Pancreas (tissue), 10 donors: ENCODE measurements around the gene SMIM14. TPM values are rescaled to one million over a fixed set of nuclear protein-coding genes. Genes with fewer than 3 reads are reported as not detected.
A peak's percentile ranks its signal among the peaks of the same experiment; 100 is the strongest.
"Not testable (repeated sequence)": the region's sequence is repeated elsewhere in the genome, so short reads cannot be mapped to it uniquely, and the experiment has no call there.

Experiments used
- ATAC-seq, 4 donors: fragments of 200-7000 bp; cut with Tn5 transposase; one replicate each; pipeline versions ENCODE4 v1.8.0 to v1.9.1; 2020; ENCODE audit warnings: mild to moderate bottlenecking in 4 of 4, moderate library complexity in 4 of 4
- DNase-seq, 6 donors: peaks; one replicate each; pipeline ENCODE4 v3.0.0-alpha.2; 2020
- FAIRE-seq: peaks from 2 replicates; lab custom pipeline; 2012; peaks lifted over from hg19 to GRCh38; lab: Jason Lieb, UNC
- H3K27ac ChIP-seq, 4 donors: fragments of 200-600 bp; sonication (generic); 1 replicate in 3 of 4; 2 replicates in 1 of 4; pipeline versions ENCODE4 v1.5.0 to v1.8.0; 2020
- H3K27me3 ChIP-seq, 4 donors: fragments of 200-600 bp; one replicate each; pipeline ENCODE4 v1.8.0; 2021
- H3K36me3 ChIP-seq, 3 donors: fragments of 200-600 bp; sonication (generic) in 1 of 3; one replicate each; pipeline versions ENCODE4 v1.5.0 to v1.8.0; 2020 to 2021
- H3K4me1 ChIP-seq, 3 donors: fragments of 200-600 bp; one replicate each; pipeline ENCODE4 v1.8.0; 2021
- H3K4me3 ChIP-seq, 4 donors: fragments of 200-600 bp; sonication (generic) in 2 of 4; one replicate each; pipeline versions ENCODE4 v1.5.0 to v1.8.0; 2020 to 2021
- H3K9me3 ChIP-seq, 4 donors: fragments of 200-600 bp; one replicate each; pipeline ENCODE4 v1.8.0; 2021
- WGBS, 2 donors: extraction: QIAGEN DNeasy Blood & Tissue Kit; methylation state at CpG; one replicate each; pipeline ENCODE4 v1.1.7; 2013; 5-methylcytosine and 5-hydroxymethylcytosine counted together
- intact Hi-C, 3 donors: fragments of 100-400 bp; cut with DNase I; formaldehyde crosslinking; loops; one replicate each; pipeline versions ENCODE4 v1.11.1 to v1.14.2; 2022
- polyA plus RNA-seq, 2 donors: library from polyadenylated mRNA; stranded (reverse); fragments of 200-250 nt; gene quantifications; one replicate each; pipeline ENCODE4 v1.2.3, GENCODE V29; 2013
- total RNA-seq, 6 donors: library from RNA; stranded (reverse); fragmentation: NEBNext Ultra II Directional in 4 of 6; extraction: Animal tissue kit (Norgen Biotek cat#: 25700) in 4 of 6; gene quantifications; one replicate each; pipeline versions ENCODE4 v1.2.1 to v1.2.4, GENCODE V29; 2021 to 2023
- TF ChIP-seq, protein P1 (sequence below), 4 donors: fragments of 200-600 bp; sonication (generic) in 3 of 4; IDR thresholded peaks; one replicate each; pipeline versions ENCODE4 v1.5.0 to v1.8.0; 2021; ENCODE audit warnings: antibody characterized with exemption in 4 of 4
- donor health status: healthy with polysubstance abuse.
- donor health status: DM: no; HTN: no; CAD: no; lungs with moderate emphysema.
- donor health status: DM: no; HTN: no; CAD: no.
- donor health status: control.
- donor health status: control.
- donor health status: Bipolar disorder and iron deficiency.
- donor health status: DM: yes; HTN: yes; CAD: no.
- donor health status: DM: no; HTN: no; CAD: no.
- donor health status: DM: no; HTN: no; CAD: no.
- donor health status: DM: yes; HTN: yes; CAD: no.

SMIM14 gene
- total and polyA plus RNA-seq, 8 donors = 14.3 to 53.6 (median 44.5) TPM

DNA sequence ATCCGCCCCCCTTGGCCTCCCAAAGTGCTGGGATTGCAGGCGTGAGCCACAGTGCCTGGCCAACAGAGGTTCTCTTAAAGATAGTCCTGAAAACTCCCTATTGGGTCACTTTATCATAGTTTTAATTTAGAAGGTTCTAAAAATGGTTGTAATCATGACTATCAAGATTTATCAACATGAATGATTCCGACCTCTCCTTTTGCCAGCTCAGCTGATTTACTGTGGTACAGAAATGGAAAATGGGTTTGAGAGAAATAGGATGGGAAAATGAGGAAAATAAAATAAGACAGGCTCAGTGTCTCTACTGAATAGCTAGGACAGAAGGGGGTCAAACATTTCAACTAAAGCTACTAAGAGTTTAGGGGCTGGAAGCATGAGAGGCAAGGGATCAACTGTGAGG is 83.2 kb downstream of the SMIM14 start:
- Histone ChIP-seq H3K4me1 (peaks cover 11 to 25% (median 18%) of the 10 kb centered on the region in 3 donors), H3K36me3 (peaks cover 0 to 8% (median 0%) of the 10 kb centered on the region in 3 donors), H3K4me3 (no peak overlapping the region), H3K27me3 (no peaks in the 10 kb centered on the region), H3K27ac (no peak overlapping the region), H3K9me3 (no peaks in the 10 kb centered on the region)
- no peak for FAIRE-seq
- TF ChIP-seq, protein P1, sequence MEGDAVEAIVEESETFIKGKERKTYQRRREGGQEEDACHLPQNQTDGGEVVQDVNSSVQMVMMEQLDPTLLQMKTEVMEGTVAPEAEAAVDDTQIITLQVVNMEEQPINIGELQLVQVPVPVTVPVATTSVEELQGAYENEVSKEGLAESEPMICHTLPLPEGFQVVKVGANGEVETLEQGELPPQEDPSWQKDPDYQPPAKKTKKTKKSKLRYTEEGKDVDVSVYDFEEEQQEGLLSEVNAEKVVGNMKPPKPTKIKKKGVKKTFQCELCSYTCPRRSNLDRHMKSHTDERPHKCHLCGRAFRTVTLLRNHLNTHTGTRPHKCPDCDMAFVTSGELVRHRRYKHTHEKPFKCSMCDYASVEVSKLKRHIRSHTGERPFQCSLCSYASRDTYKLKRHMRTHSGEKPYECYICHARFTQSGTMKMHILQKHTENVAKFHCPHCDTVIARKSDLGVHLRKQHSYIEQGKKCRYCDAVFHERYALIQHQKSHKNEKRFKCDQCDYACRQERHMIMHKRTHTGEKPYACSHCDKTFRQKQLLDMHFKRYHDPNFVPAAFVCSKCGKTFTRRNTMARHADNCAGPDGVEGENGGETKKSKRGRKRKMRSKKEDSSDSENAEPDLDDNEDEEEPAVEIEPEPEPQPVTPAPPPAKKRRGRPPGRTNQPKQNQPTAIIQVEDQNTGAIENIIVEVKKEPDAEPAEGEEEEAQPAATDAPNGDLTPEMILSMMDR (IDR thresholded peaks at IDR 0.05) = no peak
- intact Hi-C loops = no loop called here
- no peak for DNase-seq
- 91 to 92% methylated on average over 3 of the region's 3 CpGs for WGBS, 2 donors
- ATAC-seq = no peak

DNA sequence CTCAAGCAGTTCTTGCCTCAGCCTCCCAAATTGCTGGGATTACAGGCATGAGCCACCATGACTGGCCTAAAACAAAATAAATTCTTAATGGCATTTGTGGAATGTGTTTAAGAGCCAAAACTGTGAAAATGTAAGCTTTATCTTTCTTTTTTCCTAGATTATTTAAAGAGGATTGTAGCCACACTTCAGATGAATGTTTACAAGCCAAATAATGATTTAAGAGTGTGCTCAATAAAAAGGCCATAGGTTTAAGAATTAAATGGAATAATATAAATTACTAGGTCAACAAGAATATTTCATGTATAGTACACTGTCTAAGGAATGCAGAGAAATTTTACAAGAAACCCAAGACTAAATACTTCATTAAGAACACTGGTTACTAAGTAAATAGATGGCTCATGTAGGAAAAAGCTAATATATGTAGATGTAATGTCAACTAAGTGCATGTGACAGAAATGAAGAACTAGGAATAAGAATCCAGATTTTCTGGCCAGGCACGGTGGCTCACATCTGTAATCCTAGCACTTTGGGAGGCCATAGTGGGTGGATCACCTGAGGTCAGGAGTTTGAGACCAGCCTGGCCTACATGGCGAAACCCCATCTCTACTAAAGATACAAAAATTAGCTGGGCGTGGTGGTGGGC is 90.1 kb downstream of the SMIM14 start:
- intact Hi-C loops = no loop called here
- 87 to 96% methylated on average over 3 of the region's 3 CpGs for whole genome bisulfite sequencing, 2 donors
- peaks cover 0 to under 1% (median 0%) of the 10 kb centered on the region in 3 donors for H3K36me3 ChIP-seq
- no peak overlapping the region for H3K4me3 ChIP-seq
- ATAC-seq = peak in 1 of 4 donors; percentile 22
- H3K27ac ChIP-seq = no peak overlapping the region
- TF ChIP-seq, protein P1 (IDR thresholded peaks at IDR 0.05) = no peak
- FAIRE-seq = no peak
- DNase-seq = no peak
- H3K27me3 ChIP-seq = no peaks in the 10 kb centered on the region
- H3K4me1 ChIP-seq = no peaks in the 10 kb centered on the region
- H3K9me3 ChIP-seq = no peaks in the 10 kb centered on the region

DNA sequence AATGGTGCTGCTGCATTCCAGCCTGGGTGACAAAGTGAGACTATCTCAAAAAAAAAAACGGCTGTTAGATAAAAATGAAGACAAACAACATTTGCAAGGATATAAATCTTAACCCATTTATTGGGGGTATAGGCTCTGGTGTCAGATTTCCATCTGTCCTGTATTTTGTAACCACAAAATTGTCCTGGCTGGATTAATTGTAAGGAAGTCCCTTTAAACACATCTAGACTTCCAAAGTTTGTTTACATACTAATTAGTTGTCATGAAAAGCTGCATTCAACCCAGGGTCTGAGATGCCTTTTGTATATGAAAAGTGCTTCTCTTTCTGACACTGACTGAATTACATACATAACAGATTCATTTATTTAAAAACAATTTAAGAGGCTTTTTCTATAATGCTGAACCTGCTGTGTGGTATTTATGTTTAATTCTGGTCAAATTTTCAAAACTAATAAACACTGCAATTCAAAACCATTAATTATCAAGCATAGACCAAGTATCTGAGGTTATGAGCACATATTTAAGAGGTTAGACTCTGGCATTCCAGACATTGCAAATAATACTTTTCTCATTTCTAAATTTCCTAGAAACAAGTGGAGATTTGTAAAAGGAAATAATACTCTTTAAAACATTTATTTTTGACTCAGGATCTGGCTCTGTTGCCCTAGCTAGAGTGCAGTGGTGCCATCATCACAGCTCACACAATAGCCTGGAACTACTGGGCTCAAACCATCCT is 93.9 kb downstream of the SMIM14 start:
- H3K4me3 ChIP-seq = no peak overlapping the region
- no peaks in the 10 kb centered on the region for H3K9me3 ChIP-seq
- no peaks in the 10 kb centered on the region for H3K36me3 ChIP-seq
- TF ChIP-seq, protein P1 (IDR thresholded peaks at IDR 0.05) = no peak
- DNase-seq (no peak), ATAC-seq (no peak), FAIRE-seq (no peak)
- no peak overlapping the region for H3K27ac ChIP-seq
- intact Hi-C loops = no loop called here
- 4 to 13% methylated on average over 1 of the region's 1 CpG for WGBS, 2 donors
- H3K27me3 ChIP-seq = no peaks in the 10 kb centered on the region
- peaks cover 5 to 12% (median 7%) of the 10 kb centered on the region in 3 donors for H3K4me1 ChIP-seq

DNA sequence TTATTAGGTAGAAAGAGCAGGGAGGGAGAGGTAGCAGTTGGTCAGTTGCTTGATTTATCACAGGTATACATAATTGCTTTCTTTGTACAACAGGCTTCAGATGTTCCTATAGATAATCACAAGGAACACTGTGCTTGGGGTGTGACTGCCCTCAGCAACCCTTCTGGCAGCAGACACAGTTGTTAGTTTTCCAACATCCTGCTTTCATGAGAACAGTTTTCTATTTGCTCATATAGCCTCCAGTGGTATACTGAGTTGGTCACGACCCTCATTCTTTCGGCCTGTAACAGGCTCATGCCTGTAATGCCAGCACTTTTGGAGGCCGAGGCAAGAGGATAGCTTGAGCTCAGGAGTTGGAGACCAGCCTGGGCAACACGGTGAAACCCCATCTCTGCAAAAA is 94.6 kb downstream of the SMIM14 start:
- H3K4me3 ChIP-seq, H3K9me3 ChIP-seq, DNase-seq, intact Hi-C loops, H3K27ac ChIP-seq, FAIRE-seq, H3K36me3 ChIP-seq, H3K27me3 ChIP-seq: not testable (repeated sequence)
- WGBS, 2 donors = 78 to 82% methylated on average over 4 of the region's 4 CpGs
- peak in 2 of 4 donors; percentile 5 to 9 for ATAC-seq
- peaks cover 5 to 15% (median 7%) of the 10 kb centered on the region in 3 donors for H3K4me1 ChIP-seq

DNA sequence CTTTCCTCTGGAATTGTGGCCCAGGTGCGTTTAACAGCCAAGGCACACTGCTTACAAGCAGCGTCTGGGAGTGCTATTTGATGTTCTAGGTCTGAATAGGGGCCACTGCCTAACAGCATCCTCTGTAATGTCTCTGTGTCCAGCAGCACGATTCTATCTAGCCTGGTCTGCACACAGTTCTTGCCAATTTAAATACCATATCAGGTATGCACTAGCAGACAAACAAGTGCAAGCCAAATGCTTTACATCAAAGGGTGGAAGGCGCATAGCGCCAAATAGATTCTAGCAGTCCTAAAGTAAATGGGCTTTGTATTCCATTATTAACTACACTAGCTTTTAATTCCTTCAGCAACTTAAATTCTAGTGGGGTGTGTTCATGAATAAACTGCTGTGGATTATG is 95.6 kb downstream of the SMIM14 start:
- intact Hi-C loops = no loop called here
- H3K4me3 ChIP-seq = no peak overlapping the region
- DNase-seq = no peak
- H3K27me3 ChIP-seq = no peaks in the 10 kb centered on the region
- TF ChIP-seq, protein P1 (IDR thresholded peaks at IDR 0.05) = no peak
- FAIRE-seq = no peak
- ATAC-seq = peak; percentile 28 to 58 (median 42)
- H3K27ac ChIP-seq = no peak overlapping the region
- no peaks in the 10 kb centered on the region for H3K9me3 ChIP-seq
- no peaks in the 10 kb centered on the region for H3K36me3 ChIP-seq
- 36 to 40% methylated on average over 5 of the region's 5 CpGs for WGBS, 2 donors
- peaks cover 5 to 16% (median 7%) of the 10 kb centered on the region in 3 donors for H3K4me1 ChIP-seq
